HEK293 (cell line): ENCODE results near the gene SUCNR1.
A peak's percentile ranks its signal among the peaks of the same experiment; 100 is the strongest.
"Not testable (repeated sequence)": the region's sequence is repeated elsewhere in the genome, so short reads cannot be mapped to it uniquely, and the experiment has no call there.

ENCODE experiments used
- CTCF ChIA-PET: fragments of 350-600 bp; formaldehyde crosslinking; extraction: SDS; loops from one replicate; lab custom pipeline; 2021; ENCODE audit warnings: antibody characterized with exemption; lab: Yijun Ruan, JAX
- POLR2A ChIA-PET: fragments of 300-600 bp; formaldehyde crosslinking; extraction: SDS; loops from one replicate; lab custom pipeline; 2020; ENCODE audit warnings: antibody characterized with exemption, inconsistent platforms; lab: Yijun Ruan, JAX
- H3K27ac ChIP-seq: fragments of 200-500 bp; sonication (Bioruptor generic); 2 replicates; pipeline ENCODE4 v1.5.1; 2014; ENCODE audit warnings: low read depth, low read length, control low read depth, inconsistent platforms; ENCODE audit errors: extremely low read depth
- H3K36me3 ChIP-seq, 2 experiments: fragments of 200-500 bp in 1 of 2; sonication (Bioruptor generic) in 1 of 2; 1 replicate in 1 of 2; 2 replicates in 1 of 2; pipeline ENCODE4 v1.5.1; 2014 to 2017; ENCODE audit warnings: inconsistent platforms in 2 of 2, low read length in 2 of 2; ENCODE audit not compliant: control insufficient read depth in 2 of 2, insufficient read depth in 1 of 2
- H3K4me1 ChIP-seq: fragments of 200-500 bp; sonication (Bioruptor generic); 2 replicates; pipeline ENCODE4 v1.5.1; 2014; ENCODE audit warnings: mild to moderate bottlenecking, low read length, inconsistent platforms; ENCODE audit not compliant: control insufficient read depth, insufficient read depth
- H3K4me3 ChIP-seq: 2 replicates; pipeline ENCODE4 v1.5.1; 2011; ENCODE audit warnings: low read depth, mild to moderate bottlenecking, control low read depth, low read length, moderate library complexity
- H3K9me3 ChIP-seq: fragments of 200-500 bp; sonication (Bioruptor generic); 2 replicates; pipeline ENCODE4 v1.5.1; 2014; ENCODE audit warnings: low read depth, low read length, inconsistent platforms; ENCODE audit not compliant: control insufficient read depth, insufficient read depth
- BCL6B ChIP-seq: fragments of 450-650 bp; formaldehyde crosslinking; IDR thresholded peaks from 2 replicates; pipeline ENCODE4 v1.5.1; 2017; ENCODE audit warnings: missing biosample characterization, missing genetic modification characterization
- EGR2 ChIP-seq: fragments of 450-650 bp; formaldehyde crosslinking; IDR thresholded peaks from 2 replicates; pipeline ENCODE4 v1.5.1; 2016; ENCODE audit warnings: low read depth, missing biosample characterization, missing genetic modification characterization
- GFI1B ChIP-seq: fragments of 450-650 bp; formaldehyde crosslinking; IDR thresholded peaks from 2 replicates; pipeline ENCODE4 v1.5.1; 2016; ENCODE audit warnings: missing biosample characterization, missing genetic modification characterization
- PATZ1 ChIP-seq: fragments of 450-650 bp; formaldehyde crosslinking; IDR thresholded peaks from 2 replicates; pipeline ENCODE4 v1.5.1; 2016; ENCODE audit warnings: missing biosample characterization, missing genetic modification characterization
- SETDB1 ChIP-seq: IDR thresholded peaks from one replicate; pipeline ENCODE4 v1.6.1; 2017; ENCODE audit warnings: mild to moderate bottlenecking, low read length, moderate library complexity, mixed read lengths; ENCODE audit not compliant: insufficient read length
- YY1 ChIP-seq: fragments of 450-650 bp; formaldehyde crosslinking; IDR thresholded peaks from 2 replicates; pipeline ENCODE4 v1.5.1; 2018; ENCODE audit warnings: missing biosample characterization, missing genetic modification characterization
- ZIC2 ChIP-seq: fragments of 450-650 bp; formaldehyde crosslinking; IDR thresholded peaks from 2 replicates; pipeline ENCODE4 v1.5.1; 2016; ENCODE audit warnings: missing biosample characterization, missing genetic modification characterization
- ZNF169 ChIP-seq: fragments of 450-650 bp; formaldehyde crosslinking; IDR thresholded peaks from 2 replicates; pipeline ENCODE4 v1.5.1; 2016; ENCODE audit warnings: missing biosample characterization, missing genetic modification characterization
- ZNF202 ChIP-seq: fragments of 450-650 bp; formaldehyde crosslinking; IDR thresholded peaks from 2 replicates; pipeline ENCODE4 v1.5.1; 2016; ENCODE audit warnings: missing biosample characterization, missing genetic modification characterization, borderline replicate concordance
- ZNF398 ChIP-seq: fragments of 450-650 bp; formaldehyde crosslinking; IDR thresholded peaks from 2 replicates; pipeline ENCODE4 v1.5.1; 2017; ENCODE audit warnings: missing biosample characterization, missing genetic modification characterization
- ZNF423 ChIP-seq: fragments of 450-650 bp; formaldehyde crosslinking; IDR thresholded peaks from 2 replicates; pipeline ENCODE4 v1.5.1; 2016; ENCODE audit warnings: missing biosample characterization, missing genetic modification characterization
- ZNF548 ChIP-seq: fragments of 450-650 bp; formaldehyde crosslinking; IDR thresholded peaks from 2 replicates; pipeline ENCODE4 v1.5.1; 2016; ENCODE audit warnings: missing biosample characterization, missing genetic modification characterization
- ZNF660 ChIP-seq: fragments of 450-650 bp; IDR thresholded peaks from 2 replicates; pipeline ENCODE4 v1.5.1; 2018; ENCODE audit warnings: missing biosample characterization, mild to moderate bottlenecking, missing genetic modification characterization
- ZNF843 ChIP-seq: fragments of 450-650 bp; formaldehyde crosslinking; IDR thresholded peaks from 2 replicates; pipeline ENCODE4 v1.5.1; 2016; ENCODE audit warnings: missing biosample characterization, missing genetic modification characterization
- TF ChIP-seq, protein P1 (sequence below): fragments of 450-650 bp; formaldehyde crosslinking; IDR thresholded peaks from 2 replicates; pipeline ENCODE4 v1.5.1; 2017; ENCODE audit warnings: missing biosample characterization, mild to moderate bottlenecking, missing genetic modification characterization, moderate library complexity

Gene SUCNR1

DNA sequence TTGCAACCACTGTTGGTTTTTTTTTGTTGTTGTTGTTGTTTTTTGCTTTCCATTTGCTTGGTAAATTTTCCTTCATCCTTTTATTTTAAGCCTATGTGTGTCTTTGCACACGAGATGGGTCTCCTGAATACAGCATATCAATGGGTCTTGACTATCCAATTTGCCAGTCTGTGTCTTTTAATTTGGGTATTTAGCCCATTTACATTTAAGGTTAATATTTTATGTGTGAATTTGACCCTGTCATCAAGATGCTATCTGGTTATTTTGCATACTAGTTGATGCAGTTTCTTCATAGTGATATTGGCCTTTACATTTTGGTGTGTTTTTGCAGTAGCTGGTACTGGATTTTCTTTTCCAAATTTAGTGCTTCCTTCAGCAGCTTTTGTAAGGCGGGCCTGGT is 23.4 kb upstream of the SUCNR1 start:
- H3K9me3 ChIP-seq, H3K4me1 ChIP-seq, CTCF ChIA-PET, H3K36me3 ChIP-seq, H3K4me3 ChIP-seq, H3K27ac ChIP-seq, POLR2A ChIA-PET: not testable (repeated sequence)
- peak; percentile 75 for TF ChIP-seq SETDB1

DNA sequence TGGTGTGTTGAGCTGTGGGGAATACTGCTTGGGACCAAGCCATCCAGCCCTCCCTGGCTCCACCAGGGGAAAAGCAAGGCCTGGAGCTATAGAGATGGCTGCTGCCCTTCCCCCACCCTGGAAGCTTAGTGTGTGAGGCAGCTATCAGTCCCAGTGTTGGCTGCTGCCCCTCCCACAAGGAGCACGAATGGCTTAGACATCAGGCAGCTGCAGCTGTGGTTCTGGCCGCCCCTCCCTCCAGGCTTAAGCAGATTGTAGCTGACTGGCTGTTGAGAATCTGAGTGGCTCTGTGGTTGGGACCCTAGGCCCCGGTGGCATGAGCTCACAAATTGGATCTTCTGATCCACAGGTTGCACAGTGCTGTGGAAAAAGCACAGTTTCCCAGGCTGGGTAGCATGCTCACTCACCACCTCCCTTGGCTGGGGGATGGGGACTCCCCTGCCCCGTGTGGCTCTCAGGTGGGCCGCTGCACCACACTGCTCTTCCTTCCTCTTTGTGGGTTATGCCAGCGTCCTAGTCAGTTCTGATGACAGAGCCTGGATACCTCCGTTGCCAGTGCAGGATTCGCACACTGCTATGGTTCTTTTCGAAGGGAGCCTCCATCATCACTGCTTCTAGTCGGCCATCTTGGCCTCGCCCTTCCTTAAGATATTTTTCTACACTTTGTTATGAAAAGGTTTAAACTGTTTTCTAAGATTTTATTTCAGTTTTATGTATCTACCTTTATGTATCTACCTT is 21.2 kb upstream of the SUCNR1 start:
- Histone ChIP-seq H3K4me1 (no peaks in the 10 kb centered on the region), H3K9me3 (no peaks in the 10 kb centered on the region), H3K27ac (no peak overlapping the region), H3K36me3 (no peaks in the 10 kb centered on the region), H3K4me3 (no peak overlapping the region)
- POLR2A ChIA-PET: no interaction called here
- no peak for TF ChIP-seq PATZ1 (tag by site-specific recombination)
- TF ChIP-seq ZNF423 (tag by site-specific recombination): no peak
- TF ChIP-seq ZIC2 (tag by site-specific recombination): no peak
- no peak for TF ChIP-seq EGR2 (tag by site-specific recombination)
- no peak for TF ChIP-seq YY1 (tag by site-specific recombination)
- CTCF ChIA-PET: no interaction called here

DNA sequence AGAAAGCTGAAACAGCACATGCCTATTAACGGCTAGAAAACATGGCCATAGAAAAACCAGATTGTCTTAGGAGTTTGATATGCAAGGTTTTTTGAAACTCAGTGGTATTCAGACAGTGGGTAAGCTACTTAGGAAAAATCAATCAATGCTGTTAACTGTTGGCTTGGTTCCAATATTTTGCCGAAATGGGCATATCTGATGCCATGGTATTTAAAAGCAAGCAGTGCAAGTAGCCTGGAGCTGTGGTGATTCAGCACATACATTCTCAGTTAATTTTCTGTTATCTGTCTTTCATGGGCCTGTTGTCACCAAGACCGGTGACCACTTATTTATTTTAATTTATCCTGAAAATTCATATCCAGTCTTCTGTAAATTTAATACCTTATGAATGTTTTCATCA is 17.3 kb upstream of the SUCNR1 start:
- Histone ChIP-seq H3K27ac (no peak overlapping the region), H3K36me3 (no peaks in the 10 kb centered on the region), H3K4me3 (no peak overlapping the region), H3K4me1 (no peaks in the 10 kb centered on the region), H3K9me3 (no peaks in the 10 kb centered on the region)
- TF ChIP-seq ZNF660 (tag by site-specific recombination) (no peak), ZNF548 (tag by site-specific recombination) (no peak), ZNF169 (tag by site-specific recombination) (no peak), BCL6B (no peak), ZNF202 (tag by site-specific recombination) (no peak), GFI1B (tag by site-specific recombination) (no peak), ZNF843 (tag by site-specific recombination) (no peak), ZNF398 (no peak)
- TF ChIP-seq, protein P1, sequence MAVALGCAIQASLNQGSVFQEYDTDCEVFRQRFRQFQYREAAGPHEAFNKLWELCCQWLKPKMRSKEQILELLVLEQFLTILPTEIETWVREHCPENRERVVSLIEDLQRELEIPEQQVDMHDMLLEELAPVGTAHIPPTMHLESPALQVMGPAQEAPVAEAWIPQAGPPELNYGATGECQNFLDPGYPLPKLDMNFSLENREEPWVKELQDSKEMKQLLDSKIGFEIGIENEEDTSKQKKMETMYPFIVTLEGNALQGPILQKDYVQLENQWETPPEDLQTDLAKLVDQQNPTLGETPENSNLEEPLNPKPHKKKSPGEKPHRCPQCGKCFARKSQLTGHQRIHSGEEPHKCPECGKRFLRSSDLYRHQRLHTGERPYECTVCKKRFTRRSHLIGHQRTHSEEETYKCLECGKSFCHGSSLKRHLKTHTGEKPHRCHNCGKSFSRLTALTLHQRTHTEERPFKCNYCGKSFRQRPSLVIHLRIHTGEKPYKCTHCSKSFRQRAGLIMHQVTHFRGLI (tag by site-specific recombination): no peak
- ChIA-PET CTCF (no interaction called here), POLR2A (interaction anchor here (0.5 kb wide), 1 partner anchor 275 kb away, joined by 3 read pairs; no protein-coding TSS in a partner anchor)
